Neuronal stem cell (in vitro differentiated cells): Measurements from ENCODE around the gene KCTD2.
A peak's percentile ranks its signal among the peaks of the same experiment; 100 is the strongest.

Experiments used
- DNase-seq: peaks from one replicate; pipeline ENCODE4 v3.0.0-alpha.2; 2013; ENCODE audit warnings: low spot score
- H2AFZ ChIP-seq: one replicate; pipeline ENCODE4 v1.6.1; 2013; ENCODE audit warnings: mild to moderate bottlenecking, low read length, inconsistent platforms
- H2AK5ac ChIP-seq: 2 replicates; pipeline ENCODE4 v1.6.1; 2013; ENCODE audit warnings: low read depth, mild to moderate bottlenecking, inconsistent platforms, low read length, moderate library complexity, mixed read lengths
- H2BK120ac ChIP-seq: 2 replicates; pipeline ENCODE4 v1.6.1; 2013; ENCODE audit warnings: low read depth, mild to moderate bottlenecking, inconsistent platforms, low read length, moderate library complexity, mixed read lengths
- H2BK12ac ChIP-seq: one replicate; pipeline ENCODE4 v1.6.1; 2013; ENCODE audit warnings: low read length, inconsistent platforms
- H2BK15ac ChIP-seq: 2 replicates; pipeline ENCODE4 v1.6.1; 2013; ENCODE audit warnings: mild to moderate bottlenecking, low read length, inconsistent platforms, mixed read lengths
- H2BK5ac ChIP-seq: one replicate; pipeline ENCODE4 v1.6.1; 2013; ENCODE audit warnings: inconsistent platforms, mild to moderate bottlenecking, low read length, moderate library complexity
- H3K14ac ChIP-seq: one replicate; pipeline ENCODE4 v1.6.1; 2013; ENCODE audit warnings: low read length, inconsistent platforms
- H3K18ac ChIP-seq: 2 replicates; pipeline ENCODE4 v1.6.1; 2013; ENCODE audit warnings: low read length, inconsistent platforms
- H3K23ac ChIP-seq: 2 replicates; pipeline ENCODE4 v1.6.1; 2013; ENCODE audit warnings: low read depth, mild to moderate bottlenecking, mixed read lengths, low read length, inconsistent platforms; ENCODE audit not compliant: poor library complexity
- H3K27ac ChIP-seq: replicated peaks from 3 replicates; pipeline ENCODE4 v1.5.1; 2013; ENCODE audit warnings: low read length, inconsistent platforms
- H3K27me3 ChIP-seq, 3 experiments: 2 replicates each; pipeline ENCODE4 v1.6.1; 2013; ENCODE audit warnings: low read length in 3 of 3, mild to moderate bottlenecking in 2 of 3, inconsistent platforms in 1 of 3, low read depth in 1 of 3, mixed read lengths in 1 of 3, moderate library complexity in 1 of 3; ENCODE audit not compliant: control insufficient read depth in 3 of 3, insufficient read depth in 3 of 3
- H3K36me3 ChIP-seq, 2 donors: replicated peaks in 1 of 2; 2 replicates each; pipeline ENCODE4 v1.6.1; 2013; ENCODE audit warnings: low read length in 2 of 2; ENCODE audit not compliant: control insufficient read depth in 2 of 2, insufficient read depth in 2 of 2
- H3K4ac ChIP-seq: 2 replicates; pipeline ENCODE4 v1.6.1; 2013; ENCODE audit warnings: inconsistent platforms, mild to moderate bottlenecking, low read length, moderate library complexity
- H3K4me1 ChIP-seq, 2 donors: 1 replicate in 1 of 2; 2 replicates in 1 of 2; pipeline ENCODE4 v1.6.1; 2013; ENCODE audit warnings: low read length in 2 of 2, low read depth in 1 of 2; ENCODE audit not compliant: control insufficient read depth in 2 of 2, insufficient read depth in 1 of 2
- H3K4me2 ChIP-seq: one replicate; pipeline ENCODE4 v1.6.1; 2013; ENCODE audit warnings: mild to moderate bottlenecking, low read length, inconsistent platforms; ENCODE audit not compliant: insufficient read depth, poor library complexity, severe bottlenecking
- H3K4me3 ChIP-seq, 2 donors: 2 replicates each; pipeline ENCODE4 v1.5.1; 2013; ENCODE audit warnings: low read length in 2 of 2, mild to moderate bottlenecking in 2 of 2, inconsistent platforms in 1 of 2, moderate library complexity in 1 of 2
- H3K79me1 ChIP-seq: one replicate; pipeline ENCODE4 v1.6.1; 2013; ENCODE audit warnings: low read depth, mild to moderate bottlenecking, inconsistent platforms, low read length, moderate library complexity
- H3K9ac ChIP-seq: one replicate; pipeline ENCODE4 v1.6.1; 2013; ENCODE audit warnings: mild to moderate bottlenecking, low read depth, low read length, inconsistent platforms; ENCODE audit not compliant: poor library complexity
- H3K9me3 ChIP-seq, 2 donors: replicated peaks in 1 of 2; 2 replicates each; pipeline versions ENCODE3 to v1.6.1; 2013; ENCODE audit warnings: low read length in 2 of 2, mild to moderate bottlenecking in 2 of 2, inconsistent platforms in 1 of 2, low read depth in 1 of 2, mixed read lengths in 1 of 2, moderate library complexity in 1 of 2; ENCODE audit not compliant: control insufficient read depth in 2 of 2, insufficient read depth in 1 of 2
- H4K8ac ChIP-seq: one replicate; pipeline ENCODE4 v1.6.1; 2013; ENCODE audit warnings: low read depth, mild to moderate bottlenecking, inconsistent platforms, low read length, moderate library complexity
- H4K91ac ChIP-seq: one replicate; pipeline ENCODE4 v1.6.1; 2013; ENCODE audit warnings: low read length, low read depth, mild to moderate bottlenecking, inconsistent platforms; ENCODE audit not compliant: poor library complexity
- WGBS, 2 donors: extraction: QIAGEN DNeasy Blood & Tissue Kit; methylation state at CpG; one replicate each; pipeline ENCODE4 v1.1.7; 2013; ENCODE audit warnings: missing lambda C conversion rate in 2 of 2, mixed read lengths in 1 of 2; ENCODE audit not compliant: insufficient read length in 2 of 2, insufficient replicate concordance in 1 of 2; ENCODE audit errors: extremely low coverage in 2 of 2; 5-methylcytosine and 5-hydroxymethylcytosine counted together

The KCTD2 gene

DNA sequence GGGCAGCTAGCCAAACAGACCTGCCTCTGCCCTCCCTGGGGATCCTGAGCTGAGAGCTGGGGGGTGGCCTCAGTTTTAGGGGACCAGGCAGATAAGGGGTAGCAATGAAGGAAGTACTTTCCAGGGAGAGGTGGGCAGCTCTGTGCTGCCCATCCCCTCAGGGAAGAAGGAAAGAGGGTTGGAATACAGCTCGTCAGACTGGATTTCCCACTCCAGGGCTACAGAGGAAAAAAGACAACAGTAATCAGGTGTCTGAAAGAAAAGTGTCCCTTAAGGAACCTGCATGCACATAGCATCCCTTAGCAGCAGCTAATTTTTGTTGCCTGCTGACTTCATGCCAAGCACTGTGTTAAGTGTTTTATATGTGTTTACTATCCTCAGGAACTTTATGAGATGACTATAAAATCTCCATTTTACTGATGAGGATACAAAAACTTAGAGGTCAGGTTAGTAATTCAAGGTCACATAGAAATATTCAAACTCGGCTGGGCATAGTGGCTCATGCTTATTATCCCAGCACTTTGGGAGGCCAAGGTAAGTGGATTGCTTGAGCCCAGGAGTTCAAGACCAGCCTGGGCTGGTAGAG is 37.8 kb upstream of the KCTD2 start:
- no peak overlapping the region for H2AFZ ChIP-seq
- no peak overlapping the region for H2BK15ac ChIP-seq
- no peaks in the 10 kb centered on the region for H3K27me3 ChIP-seq
- peaks cover 7 to 12% of the 10 kb centered on the region in 2 donors for H3K4me1 ChIP-seq
- no peak overlapping the region for H2BK120ac ChIP-seq
- no peak overlapping the region for H3K14ac ChIP-seq
- DNase-seq = no peak
- no peaks in the 10 kb centered on the region for H3K79me1 ChIP-seq
- no peak overlapping the region for H4K8ac ChIP-seq
- no peak overlapping the region for H3K4ac ChIP-seq
- H3K4me2 ChIP-seq = no peak overlapping the region
- H4K91ac ChIP-seq = no peak overlapping the region
- H3K9ac ChIP-seq = no peak overlapping the region
- H3K27ac ChIP-seq = no peak overlapping the region
- no peak overlapping the region for H2AK5ac ChIP-seq
- H3K23ac ChIP-seq = no peak overlapping the region
- whole genome bisulfite sequencing, 2 donors = no CpG with 5 or more reads among the region's 2 CpGs
- H3K36me3 ChIP-seq = peaks cover 5 to 16% of the 10 kb centered on the region in 2 donors
- no peak overlapping the region for H2BK12ac ChIP-seq
- H3K18ac ChIP-seq = no peak overlapping the region
- H3K9me3 ChIP-seq = no peaks in the 10 kb centered on the region
- H3K4me3 ChIP-seq = no peak overlapping the region
- no peak overlapping the region for H2BK5ac ChIP-seq

DNA sequence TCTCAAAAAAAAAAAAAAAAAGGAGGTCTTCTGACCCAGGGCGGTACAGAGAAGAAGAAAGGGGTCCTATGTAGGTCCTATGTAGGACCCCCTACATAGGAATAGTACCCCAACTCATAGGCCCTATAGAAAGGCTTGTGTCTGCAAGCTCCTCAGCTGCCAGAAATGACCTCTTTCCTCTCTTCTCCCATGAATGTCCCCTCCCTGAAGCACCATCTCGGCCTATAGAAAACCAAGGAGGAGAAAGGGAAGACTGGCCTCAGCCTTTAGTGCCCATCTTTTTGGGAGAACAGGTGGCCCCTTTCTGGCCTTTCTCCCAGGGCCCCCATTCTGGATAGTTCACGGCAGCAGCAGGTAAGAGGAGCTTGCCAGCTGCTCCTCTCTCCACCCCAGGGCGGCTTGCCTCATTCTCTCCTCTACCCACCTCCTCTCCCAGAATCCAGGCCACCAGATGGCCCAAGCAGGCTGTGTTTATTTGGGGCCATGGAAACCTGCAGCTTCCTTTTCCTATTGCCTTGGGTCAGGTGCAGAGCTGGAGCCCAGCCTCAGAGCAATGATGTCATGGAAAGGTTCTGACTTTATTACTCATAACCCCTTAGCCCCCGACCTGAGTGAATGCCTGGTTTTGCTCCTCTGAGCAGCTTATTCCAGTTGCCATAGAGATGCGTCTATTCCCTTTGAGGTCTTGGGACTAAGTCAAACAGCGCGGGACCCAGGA is 36.2 kb upstream of the KCTD2 start:
- Histone ChIP-seq H3K4me1 (peaks cover 7 to 12% of the 10 kb centered on the region in 2 donors), H3K79me1 (no peaks in the 10 kb centered on the region), H3K36me3 (peaks cover 0 to 9% of the 10 kb centered on the region in 2 donors), H4K91ac (no peak overlapping the region), H3K4me3 (no peak overlapping the region), H2BK5ac (no peak overlapping the region), H3K27ac (no peak overlapping the region), H2BK120ac (no peak overlapping the region), H3K9ac (no peak overlapping the region), H3K23ac (no peak overlapping the region), H2AFZ (no peak overlapping the region), H2AK5ac (peak overlapping the region; percentile 19), H3K18ac (no peak overlapping the region), H3K14ac (no peak overlapping the region), H2BK15ac (no peak overlapping the region), H2BK12ac (no peak overlapping the region), H3K27me3 (no peaks in the 10 kb centered on the region), H4K8ac (no peak overlapping the region), H3K4me2 (no peak overlapping the region), H3K9me3 (no peaks in the 10 kb centered on the region), H3K4ac (no peak overlapping the region)
- WGBS, 2 donors = no CpG with 5 or more reads among the region's 8 CpGs
- DNase-seq = no peak

DNA sequence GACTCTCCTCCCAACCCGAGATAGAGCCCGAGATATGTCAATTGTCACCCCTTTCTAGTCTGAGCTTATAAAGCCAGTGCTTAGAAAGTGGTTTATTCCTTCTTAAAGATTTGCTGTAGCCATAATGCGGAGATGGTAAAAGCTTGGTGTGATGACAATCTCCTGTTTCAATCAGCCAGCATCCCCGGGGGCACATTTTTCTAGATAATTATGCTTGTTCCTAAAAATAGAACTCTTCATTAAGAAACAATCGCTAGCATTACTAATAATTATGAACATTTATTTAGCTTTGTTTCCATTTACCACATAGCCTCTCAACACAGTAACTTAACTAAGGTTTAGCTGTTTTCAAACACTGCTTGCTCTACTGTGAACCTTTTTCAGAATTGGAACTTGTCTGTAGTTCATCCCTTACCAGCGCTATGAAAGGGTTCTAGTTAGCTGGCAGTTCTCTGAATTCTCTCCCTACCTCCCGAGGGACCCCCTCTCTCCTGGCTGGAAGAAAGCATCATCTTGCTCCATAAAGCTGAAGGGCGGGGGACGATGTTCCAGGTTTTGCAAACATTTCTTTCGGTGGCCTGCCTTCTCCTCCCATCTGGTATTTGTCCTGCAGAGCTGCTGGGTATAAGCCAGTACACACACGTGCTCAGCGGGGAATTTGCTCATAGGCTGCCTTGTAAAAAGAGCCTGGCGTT is 35.5 kb upstream of the KCTD2 start:
- no peak overlapping the region for H3K23ac ChIP-seq
- peak overlapping the region; percentile 87 for H2AFZ ChIP-seq
- peak overlapping the region; percentile 69 for H3K4me2 ChIP-seq
- no peak for DNase-seq
- no peak overlapping the region for H4K91ac ChIP-seq
- H3K4me3 ChIP-seq = peak overlapping the region in 1 of 2 donors; percentile 76
- no peaks in the 10 kb centered on the region for H3K27me3 ChIP-seq
- H2BK15ac ChIP-seq = no peak overlapping the region
- WGBS, 2 donors = no CpG with 5 or more reads among the region's 13 CpGs
- no peak overlapping the region for H2AK5ac ChIP-seq
- peak overlapping the region; percentile 14 for H3K9ac ChIP-seq
- H3K4ac ChIP-seq = no peak overlapping the region
- H2BK5ac ChIP-seq = no peak overlapping the region
- H2BK12ac ChIP-seq = no peak overlapping the region
- H3K79me1 ChIP-seq = no peaks in the 10 kb centered on the region
- peaks cover 7 to 12% of the 10 kb centered on the region in 2 donors for H3K4me1 ChIP-seq
- peaks cover 1 to 11% of the 10 kb centered on the region in 2 donors for H3K36me3 ChIP-seq
- H3K9me3 ChIP-seq = peaks cover 0 to 1% of the 10 kb centered on the region in 2 donors
- peak overlapping the region; percentile 75 for H3K27ac ChIP-seq
- no peak overlapping the region for H3K14ac ChIP-seq
- no peak overlapping the region for H3K18ac ChIP-seq
- no peak overlapping the region for H2BK120ac ChIP-seq
- H4K8ac ChIP-seq = no peak overlapping the region

GRCh38 chr17:75012096-75012345 is 35.0 kb upstream of the KCTD2 start:
- H3K4me2 ChIP-seq = peak overlapping the region; percentile 69
- H3K18ac ChIP-seq = peak overlapping the region; percentile 72
- no peak overlapping the region for H3K4ac ChIP-seq
- H3K27me3 ChIP-seq = no peaks in the 10 kb centered on the region
- no peaks in the 10 kb centered on the region for H3K79me1 ChIP-seq
- H3K4me1 ChIP-seq = peaks cover 7 to 12% of the 10 kb centered on the region in 2 donors
- peaks cover 3 to 15% of the 10 kb centered on the region in 2 donors for H3K36me3 ChIP-seq
- no CpG with 5 or more reads among the region's 5 CpGs for WGBS, 2 donors
- H4K8ac ChIP-seq = no peak overlapping the region
- peak overlapping the region; percentile 92 for H3K23ac ChIP-seq
- peak overlapping the region; percentile 75 for H3K27ac ChIP-seq
- DNase-seq = no peak
- H3K9me3 ChIP-seq = peaks cover 0 to 2% of the 10 kb centered on the region in 2 donors
- H2BK15ac ChIP-seq = no peak overlapping the region
- no peak overlapping the region for H3K14ac ChIP-seq
- H2BK12ac ChIP-seq = no peak overlapping the region
- H3K4me3 ChIP-seq = peak overlapping the region; percentile 27 to 76
- peak overlapping the region; percentile 14 for H3K9ac ChIP-seq
- H2BK120ac ChIP-seq = no peak overlapping the region
- no peak overlapping the region for H2BK5ac ChIP-seq
- H2AFZ ChIP-seq = peak overlapping the region; percentile 87
- H4K91ac ChIP-seq = no peak overlapping the region
- no peak overlapping the region for H2AK5ac ChIP-seq
